ENCODE data around the gene KCNAB1.

DNA sequence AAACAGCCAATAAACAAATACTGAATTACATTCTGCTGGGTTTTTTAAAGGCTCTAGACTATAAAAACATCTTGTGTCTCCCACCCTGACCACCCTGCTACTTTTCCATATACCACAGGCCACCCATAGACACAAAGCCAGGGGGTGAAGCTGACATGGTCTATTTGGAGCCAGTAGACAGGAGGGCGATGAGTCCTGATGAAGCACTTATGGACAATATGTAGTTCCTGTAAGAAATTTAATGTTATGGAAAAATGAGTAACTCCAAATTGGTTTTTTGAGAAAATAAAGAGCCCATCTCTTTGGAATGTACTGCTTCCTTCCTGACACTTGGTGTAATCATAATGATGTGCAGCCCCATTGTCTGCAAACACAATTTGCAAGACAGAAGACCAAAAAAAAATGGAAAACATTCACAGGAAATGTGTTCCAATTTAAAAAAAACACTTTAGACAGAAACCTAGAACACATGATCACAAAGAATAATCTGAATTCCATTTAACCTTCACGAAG lies 422.7 kb downstream of the KCNAB1 start:
- TF ChIP-seq POLR2A (IDR thresholded peaks at IDR 0.05): no peak
- TF ChIP-seq, protein P1, sequence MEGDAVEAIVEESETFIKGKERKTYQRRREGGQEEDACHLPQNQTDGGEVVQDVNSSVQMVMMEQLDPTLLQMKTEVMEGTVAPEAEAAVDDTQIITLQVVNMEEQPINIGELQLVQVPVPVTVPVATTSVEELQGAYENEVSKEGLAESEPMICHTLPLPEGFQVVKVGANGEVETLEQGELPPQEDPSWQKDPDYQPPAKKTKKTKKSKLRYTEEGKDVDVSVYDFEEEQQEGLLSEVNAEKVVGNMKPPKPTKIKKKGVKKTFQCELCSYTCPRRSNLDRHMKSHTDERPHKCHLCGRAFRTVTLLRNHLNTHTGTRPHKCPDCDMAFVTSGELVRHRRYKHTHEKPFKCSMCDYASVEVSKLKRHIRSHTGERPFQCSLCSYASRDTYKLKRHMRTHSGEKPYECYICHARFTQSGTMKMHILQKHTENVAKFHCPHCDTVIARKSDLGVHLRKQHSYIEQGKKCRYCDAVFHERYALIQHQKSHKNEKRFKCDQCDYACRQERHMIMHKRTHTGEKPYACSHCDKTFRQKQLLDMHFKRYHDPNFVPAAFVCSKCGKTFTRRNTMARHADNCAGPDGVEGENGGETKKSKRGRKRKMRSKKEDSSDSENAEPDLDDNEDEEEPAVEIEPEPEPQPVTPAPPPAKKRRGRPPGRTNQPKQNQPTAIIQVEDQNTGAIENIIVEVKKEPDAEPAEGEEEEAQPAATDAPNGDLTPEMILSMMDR (IDR thresholded peaks at IDR 0.05): no peak

Measured in lower leg skin (tissue), 3 donors.